Hematopoietic multipotent progenitor cell (in vitro differentiated cells): ENCODE measurements around the gene NPEPPS. TPM values are rescaled to one million over a fixed set of nuclear protein-coding genes. Genes with fewer than 3 reads are reported as not detected.

Experiments
- DNase-seq, 3 donors: peaks; one replicate each; pipeline ENCODE4 v3.0.0-alpha.2; 2011 to 2015; ENCODE audit warnings: low read depth in 2 of 3, low spot score in 2 of 3
- total RNA-seq: library from RNA; depleted of rRNA; stranded (reverse); fragments of >200 nt; gene quantifications from one replicate; pipeline ENCODE4 v1.2.3, GENCODE V29; 2012

Gene NPEPPS
- total RNA-seq, 1 donor, result 40.4 TPM

- no peak for DNase-seq
These were observed 97.2 kb downstream of the NPEPPS start for GRCh38 chr17:47628014-47628566.

GRCh38 chr17:47629826-47630225, 98.9 kb downstream of the NPEPPS start:
- DNase-seq, result no peak

GRCh38 chr17:47630614-47631013, 99.7 kb downstream of the NPEPPS start:
- no peak for DNase-seq

GRCh38 chr17:47632991-47633390, 102.1 kb downstream of the NPEPPS start:
- no peak for DNase-seq

- DNase-seq, result no peak
These were observed 103.1 kb downstream of the NPEPPS start for GRCh38 chr17:47633996-47634395.

GRCh38 chr17:47634870-47635269, 104.0 kb downstream of the NPEPPS start:
- DNase-seq, result no peak

GRCh38 chr17:47635734-47636133, 104.8 kb downstream of the NPEPPS start:
- DNase-seq, result no peak

GRCh38 chr17:47636273-47637030, 105.5 kb downstream of the NPEPPS start:
- DNase-seq, result no peak

GRCh38 chr17:47638903-47639302, 108.0 kb downstream of the NPEPPS start:
- no peak for DNase-seq

GRCh38 chr17:47640076-47640475, 109.2 kb downstream of the NPEPPS start:
- DNase-seq, result no peak

GRCh38 chr17:47641202-47641601, 110.3 kb downstream of the NPEPPS start:
- no peak for DNase-seq

- no peak for DNase-seq
These were observed 112.2 kb downstream of the NPEPPS start for GRCh38 chr17:47643116-47643515.

- no peak for DNase-seq
These were observed 113.4 kb downstream of the NPEPPS start for GRCh38 chr17:47644324-47644723.

GRCh38 chr17:47649153-47649971, 118.5 kb downstream of the NPEPPS start, which contains the start of gene KPNB1:
Gene KPNB1 (plus strand): TSS chr17:47649919. CDS start chr17:47650245, 326 bp downstream.
- peak; percentile 96 to 100 (median 100) for DNase-seq

GRCh38 chr17:47649972-47650524, 119.1 kb downstream of the NPEPPS start:
- DNase-seq, result peak in 2 of 3 donors; percentile 43 to 68

- peak; percentile 72 to 95 (median 95) for DNase-seq
These were observed 119.9 kb downstream of the NPEPPS start for GRCh38 chr17:47650525-47651522.

GRCh38 chr17:47651704-47652103, 120.8 kb downstream of the NPEPPS start:
- no peak for DNase-seq

- DNase-seq, result no peak
These were observed 121.7 kb downstream of the NPEPPS start for GRCh38 chr17:47652570-47652969.

- no peak for DNase-seq
These were observed 122.5 kb downstream of the NPEPPS start for GRCh38 chr17:47653442-47653841.

- no peak for DNase-seq
These were observed 124.1 kb downstream of the NPEPPS start for GRCh38 chr17:47654991-47655390.
